HG02973 (cell line): ENCODE results near the gene DUSP22.
A peak's percentile ranks its signal among the peaks of the same experiment; 100 is the strongest.
"Not testable (repeated sequence)": the region's sequence is repeated elsewhere in the genome, so short reads cannot be mapped to it uniquely, and the experiment has no call there.

Source experiments
- ATAC-seq: cut with Tn5 transposase; IDR thresholded peaks from one replicate; pipeline ENCODE4 v1.9.1; 2021; ENCODE audit warnings: moderate library complexity; ENCODE audit not compliant: unreplicated experiment

DUSP22 gene

GRCh38 chr6:279341-280029 is 12.8 kb upstream of the DUSP22 start:
- ATAC-seq, result no peak

- no peak for ATAC-seq
Observed at GRCh38 chr6:280775-281468, 11.4 kb upstream of the DUSP22 start.

GRCh38 chr6:281469-282103 is 10.7 kb upstream of the DUSP22 start:
- ATAC-seq, result no peak

GRCh38 chr6:282177-282866 is 10.0 kb upstream of the DUSP22 start:
- no peak for ATAC-seq

GRCh38 chr6:282867-283416 is 9.3 kb upstream of the DUSP22 start:
- no peak for ATAC-seq

GRCh38 chr6:284486-284885 is 7.8 kb upstream of the DUSP22 start:
- no peak for ATAC-seq

- no peak for ATAC-seq
Observed at GRCh38 chr6:285030-285771, 7.1 kb upstream of the DUSP22 start.

- ATAC-seq, result not testable (repeated sequence)
Observed at GRCh38 chr6:285902-286301, 6.4 kb upstream of the DUSP22 start.

- no peak for ATAC-seq
Observed at GRCh38 chr6:286681-287488, 5.4 kb upstream of the DUSP22 start.

GRCh38 chr6:287489-287860 is 4.8 kb upstream of the DUSP22 start:
- no peak for ATAC-seq

GRCh38 chr6:288866-289265 is 3.4 kb upstream of the DUSP22 start:
- ATAC-seq, result no peak

GRCh38 chr6:290111-290922 is 2.0 kb upstream of the DUSP22 start:
- ATAC-seq, result no peak

GRCh38 chr6:291204-291696 is 1.0 kb upstream of the DUSP22 start:
- ATAC-seq, result no peak

- ATAC-seq, result peak; percentile 26
Observed at GRCh38 chr6:292506-293192, 362 bp downstream of the DUSP22 start.

GRCh38 chr6:293193-294174 is 1.2 kb downstream of the DUSP22 start:
- no peak for ATAC-seq

GRCh38 chr6:294656-295565 is 2.6 kb downstream of the DUSP22 start:
- no peak for ATAC-seq
